Activated T-cell treated with anti-CD3 and anti-CD28 coated beads, Interleukin-2, amount 50 U/mL, for 4 hours (primary cell): Measurements from ENCODE around the gene MRPL16. TPM values are rescaled to one million over a fixed set of nuclear protein-coding genes. Genes with fewer than 3 reads are reported as not detected.
"Not testable (repeated sequence)": the region's sequence is repeated elsewhere in the genome, so short reads cannot be mapped to it uniquely, and the experiment has no call there.

Source experiments
- ATAC-seq, 2 donors: fragments of 200-7000 bp; cut with Tn5 transposase; one replicate each; pipeline ENCODE4 v1.10.0; 2021
- DNase-seq: peaks from one replicate; pipeline ENCODE4 v3.0.0-alpha.2; 2020
- H3K27me3 Mint-ChIP-seq: one replicate; pipeline ENCODE4 v1.8.0; 2021; ENCODE audit warnings: low read depth, mixed read lengths
- H3K36me3 Mint-ChIP-seq: one replicate; pipeline ENCODE4 v1.8.0; 2022; ENCODE audit warnings: mixed read lengths; ENCODE audit not compliant: insufficient read depth
- H3K4me1 Mint-ChIP-seq: one replicate; pipeline ENCODE4 v1.8.0; 2021; ENCODE audit warnings: low read depth, mixed read lengths
- H3K4me3 Mint-ChIP-seq: one replicate; pipeline ENCODE4 v1.8.0; 2021; ENCODE audit warnings: mild to moderate bottlenecking, moderate library complexity, mixed read lengths
- H3K9me3 Mint-ChIP-seq: one replicate; pipeline ENCODE4 v1.8.0; 2021; ENCODE audit warnings: mixed read lengths
- total RNA-seq, 3 donors: library from RNA; stranded (reverse); gene quantifications; one replicate each; pipeline ENCODE4 v1.2.1, GENCODE V29; 2021

Gene MRPL16
- total RNA-seq, 3 donors from 2014 or later, result 80.3 to 89.6 (median 81.2) TPM

- peaks cover 5% of the 10 kb centered on the region for H3K27me3 Mint-ChIP-seq
- no peak for DNase-seq
- no peaks in the 10 kb centered on the region for H3K36me3 Mint-ChIP-seq
- no peak overlapping the region for H3K4me3 Mint-ChIP-seq
- no peaks in the 10 kb centered on the region for H3K4me1 Mint-ChIP-seq
- H3K9me3 Mint-ChIP-seq, result no peaks in the 10 kb centered on the region
- no peak for ATAC-seq
Measured at GRCh38 chr11:59833602-59834001, 23.0 kb upstream of the MRPL16 start.

DNA sequence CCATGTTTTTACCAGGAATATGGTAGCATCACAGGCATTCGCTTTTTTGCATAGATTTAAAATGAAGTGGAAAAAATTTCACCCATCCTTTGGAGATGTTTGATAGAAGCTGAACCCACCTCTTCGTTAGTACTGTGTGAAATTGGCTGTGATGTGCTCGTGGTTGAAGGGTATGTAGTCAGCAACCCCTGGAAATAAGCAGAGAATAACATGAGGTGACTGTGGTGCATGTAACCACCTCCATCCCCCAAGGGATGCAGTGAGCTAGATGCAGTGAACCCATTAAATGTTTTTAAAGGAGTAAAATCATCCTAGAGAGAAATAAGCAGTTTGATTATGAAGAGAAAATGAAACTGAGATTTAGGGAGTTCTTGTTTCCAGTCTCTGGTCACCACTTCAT lies 18.8 kb upstream of the MRPL16 start:
- no peaks in the 10 kb centered on the region for H3K36me3 Mint-ChIP-seq
- ATAC-seq, result no peak
- H3K4me1 Mint-ChIP-seq, result no peaks in the 10 kb centered on the region
- H3K4me3 Mint-ChIP-seq, result no peak overlapping the region
- H3K9me3 Mint-ChIP-seq, result no peaks in the 10 kb centered on the region
- DNase-seq, result no peak
- peaks cover 1% of the 10 kb centered on the region for H3K27me3 Mint-ChIP-seq

DNA sequence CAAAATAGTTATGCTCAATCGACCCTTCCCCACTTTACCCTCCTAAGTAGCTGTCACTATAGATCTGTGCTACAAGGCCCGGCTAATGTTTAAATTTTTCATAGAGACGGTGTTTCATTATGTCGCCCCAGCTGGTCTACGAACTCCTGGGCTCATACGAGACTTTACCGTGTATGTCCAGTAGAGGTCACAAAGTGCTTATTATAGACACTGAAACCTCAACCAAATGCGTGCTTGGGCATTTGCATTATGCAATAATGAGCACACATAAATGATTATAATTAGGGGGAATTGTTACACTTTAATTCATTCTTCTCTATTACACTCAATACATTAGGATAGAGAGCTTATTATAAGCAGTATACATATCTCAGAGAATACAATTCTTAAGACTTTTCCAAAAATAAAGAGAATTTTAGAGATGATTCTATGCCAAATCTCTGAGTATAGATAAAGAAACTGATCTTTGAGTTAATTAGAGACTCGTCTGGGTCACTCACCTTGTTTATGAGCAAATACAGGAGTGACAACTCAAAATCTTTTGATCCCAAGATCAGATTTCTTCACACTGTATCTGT lies 12.5 kb upstream of the MRPL16 start:
- H3K4me1 Mint-ChIP-seq, result peaks cover 6% of the 10 kb centered on the region
- DNase-seq (no peak), ATAC-seq (peak; percentile 61 to 75)
- no peaks in the 10 kb centered on the region for H3K9me3 Mint-ChIP-seq
- H3K4me3 Mint-ChIP-seq, result no peak overlapping the region
- H3K27me3 Mint-ChIP-seq, result no peaks in the 10 kb centered on the region
- H3K36me3 Mint-ChIP-seq, result no peaks in the 10 kb centered on the region

DNA sequence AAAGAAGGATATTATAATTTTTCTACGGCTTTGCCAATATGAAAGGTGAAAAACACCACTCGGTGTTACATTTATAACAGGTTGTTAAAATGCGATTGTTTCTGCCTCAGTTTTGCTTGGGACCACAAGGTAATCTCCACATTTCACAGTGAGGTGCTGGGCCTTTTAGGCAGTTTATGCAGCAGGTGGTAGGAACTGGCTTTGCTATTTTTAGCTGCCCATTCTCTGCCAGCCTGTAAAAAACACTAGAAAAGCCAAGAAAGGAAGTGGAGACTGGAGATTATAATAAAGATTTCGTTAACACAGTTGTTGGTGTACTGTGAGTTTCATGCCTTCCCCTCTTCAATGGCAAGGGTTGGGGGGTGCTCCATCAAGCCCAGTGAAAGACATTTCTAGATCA lies 8.0 kb upstream of the MRPL16 start:
- H3K9me3 Mint-ChIP-seq, result no peaks in the 10 kb centered on the region
- H3K4me3 Mint-ChIP-seq, result no peak overlapping the region
- no peaks in the 10 kb centered on the region for H3K36me3 Mint-ChIP-seq
- ATAC-seq, result no peak
- peaks cover 11% of the 10 kb centered on the region for H3K4me1 Mint-ChIP-seq
- H3K27me3 Mint-ChIP-seq, result no peaks in the 10 kb centered on the region
- DNase-seq, result no peak

GRCh38 chr11:59816434-59816833 lies 5.9 kb upstream of the MRPL16 start:
- not testable (repeated sequence) for H3K36me3 Mint-ChIP-seq, H3K4me3 Mint-ChIP-seq, H3K27me3 Mint-ChIP-seq, DNase-seq, ATAC-seq, H3K9me3 Mint-ChIP-seq
- H3K4me1 Mint-ChIP-seq, result peaks cover 11% of the 10 kb centered on the region

DNA sequence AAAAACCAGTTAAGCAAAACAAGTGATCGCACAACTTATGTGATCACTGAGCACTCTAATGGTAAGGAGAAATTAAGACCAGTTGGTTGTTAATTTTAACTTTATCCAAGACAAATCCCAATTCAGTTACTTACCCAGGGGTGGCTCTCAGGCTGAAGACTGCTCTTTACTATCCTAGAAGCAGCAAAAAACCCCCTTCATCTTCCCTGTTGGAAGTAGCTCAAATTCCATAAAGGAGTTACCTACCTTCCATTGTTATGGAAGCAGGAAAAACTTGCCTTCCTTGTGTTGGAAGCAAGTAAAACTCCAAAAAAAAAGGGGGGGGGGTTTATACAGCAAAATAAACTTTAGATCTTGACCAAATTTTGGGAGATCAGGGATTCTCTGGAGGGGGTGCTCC lies 5.2 kb upstream of the MRPL16 start:
- Mint-ChIP-seq H3K9me3 (no peaks in the 10 kb centered on the region), H3K4me1 (peaks cover 17% of the 10 kb centered on the region), H3K27me3 (no peaks in the 10 kb centered on the region), H3K4me3 (no peak overlapping the region), H3K36me3 (no peaks in the 10 kb centered on the region)
- ATAC-seq, result no peak
- DNase-seq, result no peak

DNA sequence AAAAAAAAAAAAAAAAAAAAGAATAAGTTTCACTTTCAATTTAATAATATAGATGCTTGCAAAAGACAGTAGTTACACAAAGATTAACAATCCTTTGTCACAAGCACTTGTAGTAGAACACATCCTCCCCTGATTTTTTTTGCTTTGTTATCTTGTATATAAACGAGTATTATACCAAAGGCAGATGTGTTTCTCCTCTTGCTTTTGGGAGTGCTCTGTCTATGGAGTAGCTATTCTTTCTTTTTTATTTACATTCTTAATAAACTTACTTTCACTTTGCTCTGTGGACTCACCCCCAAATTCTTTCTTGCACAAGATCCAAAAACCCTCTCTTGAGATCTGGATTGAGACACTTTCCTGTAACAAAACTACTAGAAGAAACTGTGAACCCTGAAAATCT lies 3.4 kb upstream of the MRPL16 start:
- no peaks in the 10 kb centered on the region for H3K27me3 Mint-ChIP-seq
- peak overlapping the region; percentile 15 for H3K4me3 Mint-ChIP-seq
- no peaks in the 10 kb centered on the region for H3K36me3 Mint-ChIP-seq
- no peaks in the 10 kb centered on the region for H3K9me3 Mint-ChIP-seq
- DNase-seq (no peak), ATAC-seq (no peak)
- H3K4me1 Mint-ChIP-seq, result peaks cover 23% of the 10 kb centered on the region

DNA sequence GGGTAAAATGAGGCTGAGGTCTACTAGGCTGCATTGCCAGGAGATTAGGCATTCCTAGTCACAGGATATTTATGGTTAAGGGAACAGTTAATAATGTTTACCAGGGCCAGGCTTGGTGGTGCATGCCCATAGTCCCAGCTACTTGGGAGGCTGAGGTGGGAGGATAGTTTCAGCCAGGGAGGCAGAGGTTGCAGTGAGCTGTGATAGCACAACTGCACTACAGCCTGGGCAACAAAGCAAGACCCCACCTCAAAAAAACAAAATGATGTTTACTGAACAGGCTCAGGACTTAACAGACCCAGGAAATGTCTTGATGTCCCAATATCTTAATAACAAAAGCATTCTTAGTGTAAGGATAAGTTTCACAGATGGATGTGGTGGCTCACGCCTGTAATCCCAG lies 2.8 kb upstream of the MRPL16 start:
- H3K27me3 Mint-ChIP-seq, result no peaks in the 10 kb centered on the region
- no peak overlapping the region for H3K4me3 Mint-ChIP-seq
- H3K36me3 Mint-ChIP-seq, result peaks cover 3% of the 10 kb centered on the region
- peaks cover 21% of the 10 kb centered on the region for H3K4me1 Mint-ChIP-seq
- no peak for DNase-seq
- no peaks in the 10 kb centered on the region for H3K9me3 Mint-ChIP-seq
- no peak for ATAC-seq

GRCh38 chr11:59812220-59812619 lies 1.6 kb upstream of the MRPL16 start:
- H3K4me3 Mint-ChIP-seq, result no peak overlapping the region
- ATAC-seq (no peak), DNase-seq (no peak)
- H3K36me3 Mint-ChIP-seq, result peaks cover 3% of the 10 kb centered on the region
- no peaks in the 10 kb centered on the region for H3K27me3 Mint-ChIP-seq
- no peaks in the 10 kb centered on the region for H3K9me3 Mint-ChIP-seq
- H3K4me1 Mint-ChIP-seq, result peaks cover 21% of the 10 kb centered on the region

DNA sequence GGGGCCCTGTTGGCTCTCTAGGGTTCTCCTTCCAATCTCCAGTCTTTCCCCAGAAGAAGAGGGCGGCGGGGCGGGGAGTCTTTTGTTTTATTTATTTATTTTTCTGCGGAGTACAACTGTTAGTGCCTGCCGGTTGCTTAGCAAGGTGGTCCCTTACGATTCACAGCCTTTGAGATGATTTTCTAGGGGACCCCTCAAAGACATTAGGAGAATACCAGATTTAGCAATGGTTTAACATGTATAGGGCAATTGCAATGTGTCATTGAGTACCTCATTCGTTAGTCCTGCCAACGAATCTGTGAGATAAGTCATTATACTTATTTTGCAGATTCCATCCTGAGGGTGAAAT lies 307 bp upstream of the MRPL16 start:
- no peak for DNase-seq
- Mint-ChIP-seq H3K9me3 (no peaks in the 10 kb centered on the region), H3K36me3 (peaks cover 11% of the 10 kb centered on the region), H3K4me1 (peaks cover 21% of the 10 kb centered on the region), H3K27me3 (no peaks in the 10 kb centered on the region), H3K4me3 (peak overlapping the region; percentile 94)
- ATAC-seq, result no peak

- Mint-ChIP-seq H3K36me3 (peaks cover 13% of the 10 kb centered on the region), H3K4me1 (peaks cover 17% of the 10 kb centered on the region), H3K4me3 (no peak overlapping the region), H3K27me3 (no peaks in the 10 kb centered on the region), H3K9me3 (no peaks in the 10 kb centered on the region)
- no peak for ATAC-seq
- no peak for DNase-seq
Measured at GRCh38 chr11:59807047-59807610, 3.4 kb downstream of the MRPL16 start.

DNA sequence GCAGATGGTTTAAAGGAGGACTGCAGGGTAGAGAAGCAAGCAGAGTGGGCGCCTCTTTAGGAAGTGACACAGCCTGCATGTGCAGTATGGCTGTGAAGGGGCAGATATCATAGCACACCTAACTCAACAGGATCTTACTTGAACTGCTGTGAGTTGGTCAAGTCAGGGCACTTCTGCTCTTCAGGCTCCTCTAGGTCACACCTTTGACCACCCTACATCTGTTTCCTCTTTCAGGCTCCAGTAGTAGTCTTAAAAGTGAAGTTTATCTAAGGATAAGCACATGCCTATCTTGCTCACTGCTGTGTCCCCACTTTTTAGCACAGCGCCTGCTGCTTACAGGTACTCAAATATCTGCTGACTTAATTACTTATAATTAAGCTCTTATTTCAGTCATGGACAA lies 6.5 kb downstream of the MRPL16 start:
- no peak for ATAC-seq
- H3K4me1 Mint-ChIP-seq, result peaks cover 4% of the 10 kb centered on the region
- peaks cover 13% of the 10 kb centered on the region for H3K36me3 Mint-ChIP-seq
- H3K4me3 Mint-ChIP-seq, result no peak overlapping the region
- no peaks in the 10 kb centered on the region for H3K9me3 Mint-ChIP-seq
- no peak for DNase-seq
- no peaks in the 10 kb centered on the region for H3K27me3 Mint-ChIP-seq

DNA sequence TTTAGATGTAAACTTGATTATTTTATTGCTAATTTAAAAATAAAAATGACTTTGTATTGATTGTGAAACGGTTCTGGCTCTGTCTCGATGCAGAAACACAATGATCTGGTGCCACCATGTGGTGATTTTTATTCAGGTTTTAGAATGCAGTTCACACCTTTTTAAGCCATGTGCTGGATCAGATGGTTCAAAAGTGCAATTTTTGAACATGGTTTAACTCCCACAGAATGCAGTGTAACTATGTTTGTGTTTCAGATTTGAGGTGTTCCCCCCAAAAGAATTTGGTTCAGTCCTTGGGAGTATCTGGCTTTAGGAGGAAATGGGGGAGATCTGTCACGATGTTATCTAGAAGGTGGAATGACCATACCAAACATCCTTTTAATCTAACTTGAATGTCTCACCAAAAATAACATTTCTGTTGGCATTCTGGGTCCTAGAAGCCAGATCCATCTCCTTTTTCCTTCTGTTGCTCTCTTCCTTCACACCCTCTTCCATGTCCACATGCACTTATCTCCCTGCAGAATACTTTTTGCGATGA lies 7.9 kb downstream of the MRPL16 start:
- H3K4me1 Mint-ChIP-seq, result no peaks in the 10 kb centered on the region
- H3K27me3 Mint-ChIP-seq, result no peaks in the 10 kb centered on the region
- DNase-seq (no peak), ATAC-seq (peak; percentile 55 to 61)
- H3K9me3 Mint-ChIP-seq, result no peaks in the 10 kb centered on the region
- peaks cover 12% of the 10 kb centered on the region for H3K36me3 Mint-ChIP-seq
- H3K4me3 Mint-ChIP-seq, result no peak overlapping the region

- DNase-seq (no peak), ATAC-seq (no peak)
- H3K9me3 Mint-ChIP-seq, result no peaks in the 10 kb centered on the region
- no peaks in the 10 kb centered on the region for H3K27me3 Mint-ChIP-seq
- H3K4me3 Mint-ChIP-seq, result no peak overlapping the region
- H3K36me3 Mint-ChIP-seq, result peaks cover 15% of the 10 kb centered on the region
- H3K4me1 Mint-ChIP-seq, result no peaks in the 10 kb centered on the region
Measured at GRCh38 chr11:59801981-59802638, 8.5 kb downstream of the MRPL16 start.

DNA sequence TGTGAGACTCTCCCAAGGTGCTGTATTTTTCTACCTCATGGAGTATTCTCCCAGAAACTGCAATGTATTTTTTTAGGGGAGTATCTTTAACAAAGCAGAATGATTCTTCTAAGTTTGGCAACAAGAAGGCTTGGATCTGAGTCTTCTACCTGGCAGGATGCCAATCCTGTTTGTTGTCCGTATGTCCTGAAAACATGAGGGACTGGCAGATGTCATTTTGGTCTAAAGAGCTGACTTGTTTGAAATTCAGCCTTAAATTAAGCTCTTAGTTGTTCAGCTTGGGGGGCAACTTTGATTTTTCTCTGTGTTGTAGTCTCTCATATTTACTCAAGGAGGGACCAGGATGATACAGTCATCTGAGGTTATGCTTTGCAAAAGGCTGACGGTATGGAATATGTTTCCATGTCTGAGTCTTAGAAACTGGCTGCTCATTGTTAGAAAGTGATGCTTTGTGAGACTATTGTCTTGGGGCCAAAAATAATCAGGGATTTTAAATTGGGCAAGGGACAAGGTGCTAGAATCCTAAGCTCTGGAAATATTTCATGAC lies 9.3 kb downstream of the MRPL16 start:
- Mint-ChIP-seq H3K4me1 (no peaks in the 10 kb centered on the region), H3K36me3 (peaks cover 9% of the 10 kb centered on the region), H3K4me3 (no peak overlapping the region), H3K27me3 (no peaks in the 10 kb centered on the region), H3K9me3 (no peaks in the 10 kb centered on the region)
- DNase-seq (no peak), ATAC-seq (no peak)
